Measurements from ENCODE around the gene KLRC4.
"Not testable (repeated sequence)": the region's sequence is repeated elsewhere in the genome, so short reads cannot be mapped to it uniquely, and the experiment has no call there.

KLRC4 gene

GRCh38 chr12:10409392-10409791 is at the start of gene KLRC4:
Gene KLRC4 (minus strand): TSS chr12:10409757. CDS start chr12:10409575, 182 bp downstream.
- H3K4me3 ChIP-seq (ENCODE audit: low read depth, low read length) = no peak within 1 kb of the TSS
- TF ChIP-seq CTCF (conservative IDR thresholded peaks at IDR 0.05; ENCODE audit: low read depth, low read length) = no peak
- DNase-seq (ENCODE audit: low read depth) = peak; percentile 95

GRCh38 chr12:10457760-10458159 is 48.2 kb upstream of the KLRC4 start:
- no peak for TF ChIP-seq CTCF (conservative IDR thresholded peaks at IDR 0.05; ENCODE audit: low read depth, low read length)

GRCh38 chr12:10456856-10457255 is 47.3 kb upstream of the KLRC4 start:
- no peak overlapping the region for H3K4me3 ChIP-seq (ENCODE audit: low read depth, low read length)
- DNase-seq (ENCODE audit: low read depth) = no peak
- TF ChIP-seq CTCF (conservative IDR thresholded peaks at IDR 0.05; ENCODE audit: low read depth, low read length) = no peak

More at GRCh38 chr12:10457760-10458159, 48.2 kb upstream of the KLRC4 start:
- DNase-seq (ENCODE audit: low read depth) = no peak
- no peak overlapping the region for H3K4me3 ChIP-seq (ENCODE audit: low read depth, low read length)

GRCh38 chr12:10455766-10456165 is 46.2 kb upstream of the KLRC4 start:
- no peak overlapping the region for H3K4me3 ChIP-seq (ENCODE audit: low read depth, low read length)
- no peak for TF ChIP-seq CTCF (conservative IDR thresholded peaks at IDR 0.05; ENCODE audit: low read depth, low read length)
- DNase-seq (ENCODE audit: low read depth) = no peak

- TF ChIP-seq CTCF (conservative IDR thresholded peaks at IDR 0.05; ENCODE audit: low read depth, low read length) = no peak
- no peak overlapping the region for H3K4me3 ChIP-seq (ENCODE audit: low read depth, low read length)
- peak; percentile 32 for DNase-seq (ENCODE audit: low read depth)
These were observed 45.0 kb upstream of the KLRC4 start for GRCh38 chr12:10454531-10454930.

- peak; percentile 48 for DNase-seq (ENCODE audit: low read depth)
- TF ChIP-seq CTCF (conservative IDR thresholded peaks at IDR 0.05; ENCODE audit: low read depth, low read length) = no peak
- no peak within 1 kb of the TSS for H3K4me3 ChIP-seq (ENCODE audit: low read depth, low read length)
These were observed 43.6 kb upstream of the KLRC4 start, which contains the start of gene KLRC1 for GRCh38 chr12:10453156-10453555. Gene KLRC1 (minus strand): TSS chr12:10453377. CDS start chr12:10451156, 2,221 bp downstream.

- DNase-seq (ENCODE audit: low read depth) = no peak
- no peak overlapping the region for H3K4me3 ChIP-seq (ENCODE audit: low read depth, low read length)
- TF ChIP-seq CTCF (conservative IDR thresholded peaks at IDR 0.05; ENCODE audit: low read depth, low read length) = no peak
These were observed 38.7 kb upstream of the KLRC4 start for GRCh38 chr12:10448236-10448635.

GRCh38 chr12:10446052-10446451 is 36.5 kb upstream of the KLRC4 start:
- not testable (repeated sequence) for H3K4me3 ChIP-seq (ENCODE audit: low read depth, low read length)
- peak; percentile 67 for DNase-seq (ENCODE audit: low read depth)

GRCh38 chr12:10441144-10441543 is 31.6 kb upstream of the KLRC4 start:
- H3K4me3 ChIP-seq (ENCODE audit: low read depth, low read length); DNase-seq (ENCODE audit: low read depth): not testable (repeated sequence)

- DNase-seq (ENCODE audit: low read depth); H3K4me3 ChIP-seq (ENCODE audit: low read depth, low read length): not testable (repeated sequence)
These were observed 30.2 kb upstream of the KLRC4 start for GRCh38 chr12:10439608-10440274.

Measured in choroid plexus epithelial cell (primary cell).